Stimulated activated CD4-positive, alpha-beta T cell treated with anti-CD3 and anti-CD28 coated beads, Interleukin-1b, Interleukin-23, amount 100 ng/mL, for 24 hours (primary cell): ENCODE measurements around the gene TMIGD1.
A peak's percentile ranks its signal among the peaks of the same experiment; 100 is the strongest.

ENCODE experiments used
- DNase-seq, 4 experiments: peaks; one replicate each; pipeline ENCODE4 v3.0.0-alpha.2; 2020; ENCODE audit warnings: low read depth in 4 of 4, low spot score in 1 of 4

TMIGD1 gene

GRCh38 chr17:30332057-30332542, 1.8 kb downstream of the TMIGD1 start:
- peak in 2 of 4 experiments; percentile 27 to 45 for DNase-seq

- no peak for DNase-seq
These were observed 7.0 kb downstream of the TMIGD1 start for GRCh38 chr17:30326809-30327208.

- DNase-seq = no peak
These were observed 9.1 kb downstream of the TMIGD1 start for GRCh38 chr17:30324723-30325122.

GRCh38 chr17:30323895-30324319, 9.9 kb downstream of the TMIGD1 start:
- DNase-seq = peak in 1 of 4 experiments; percentile 32

- no peak for DNase-seq
These were observed 10.5 kb downstream of the TMIGD1 start for GRCh38 chr17:30323262-30323894.

GRCh38 chr17:30321314-30321713, 12.5 kb downstream of the TMIGD1 start:
- no peak for DNase-seq

GRCh38 chr17:30318155-30318554, 15.7 kb downstream of the TMIGD1 start:
- no peak for DNase-seq

- DNase-seq = no peak
These were observed 17.1 kb downstream of the TMIGD1 start for GRCh38 chr17:30316736-30317135.

GRCh38 chr17:30315106-30315505, 18.8 kb downstream of the TMIGD1 start:
- DNase-seq = no peak

- no peak for DNase-seq
These were observed 19.4 kb downstream of the TMIGD1 start for GRCh38 chr17:30314474-30314873.

- DNase-seq = no peak
These were observed 21.6 kb downstream of the TMIGD1 start for GRCh38 chr17:30312226-30312625.

GRCh38 chr17:30310562-30310961, 23.3 kb downstream of the TMIGD1 start:
- DNase-seq = no peak

- DNase-seq = no peak
These were observed 24.3 kb downstream of the TMIGD1 start for GRCh38 chr17:30309591-30309990.

- DNase-seq = no peak
These were observed 25.5 kb downstream of the TMIGD1 start for GRCh38 chr17:30308406-30308805.

- DNase-seq = no peak
These were observed 29.1 kb downstream of the TMIGD1 start for GRCh38 chr17:30304778-30305177.

GRCh38 chr17:30302241-30302640, 31.6 kb downstream of the TMIGD1 start:
- no peak for DNase-seq

- DNase-seq = no peak
These were observed 33.0 kb downstream of the TMIGD1 start for GRCh38 chr17:30300818-30301217.

- DNase-seq = no peak
These were observed 34.9 kb downstream of the TMIGD1 start for GRCh38 chr17:30299000-30299399.

GRCh38 chr17:30297715-30298114, 36.1 kb downstream of the TMIGD1 start:
- DNase-seq = no peak

- DNase-seq = no peak
These were observed 37.3 kb downstream of the TMIGD1 start for GRCh38 chr17:30296499-30297080.

GRCh38 chr17:30292286-30292858, 41.5 kb downstream of the TMIGD1 start:
- DNase-seq = no peak

GRCh38 chr17:30291543-30292285, 42.1 kb downstream of the TMIGD1 start, which contains the start of gene BLMH:
Gene BLMH (minus strand): TSS chr17:30291944. CDS start chr17:30291819, 125 bp downstream.
- DNase-seq = peak; percentile 59 to 81 (median 71)
